ENCODE results near the gene TMEM94.
"Not testable (repeated sequence)": the region's sequence is repeated elsewhere in the genome, so short reads cannot be mapped to it uniquely, and the experiment has no call there.

The TMEM94 gene

DNA sequence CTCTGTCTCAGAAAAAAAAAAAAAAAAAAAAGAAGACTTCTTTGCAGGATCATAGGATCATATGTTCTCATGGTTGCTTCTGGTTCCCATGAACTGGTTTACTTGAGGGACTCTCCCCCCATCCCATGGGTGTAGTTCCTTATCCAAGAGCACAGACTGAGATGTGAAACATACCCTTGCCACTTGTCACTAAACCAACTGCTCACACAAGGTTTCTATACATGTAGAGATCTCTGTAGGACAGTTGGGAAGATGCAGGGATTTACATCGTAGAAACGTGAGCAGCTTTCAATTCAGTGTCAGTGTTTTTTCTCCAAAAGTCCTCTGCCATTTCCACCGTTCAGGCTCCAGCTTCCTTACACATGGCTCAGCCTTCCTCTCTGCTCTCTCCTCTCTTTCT lies 11.1 kb upstream of the TMEM94 start:
- DNase-seq, result no peak

DNA sequence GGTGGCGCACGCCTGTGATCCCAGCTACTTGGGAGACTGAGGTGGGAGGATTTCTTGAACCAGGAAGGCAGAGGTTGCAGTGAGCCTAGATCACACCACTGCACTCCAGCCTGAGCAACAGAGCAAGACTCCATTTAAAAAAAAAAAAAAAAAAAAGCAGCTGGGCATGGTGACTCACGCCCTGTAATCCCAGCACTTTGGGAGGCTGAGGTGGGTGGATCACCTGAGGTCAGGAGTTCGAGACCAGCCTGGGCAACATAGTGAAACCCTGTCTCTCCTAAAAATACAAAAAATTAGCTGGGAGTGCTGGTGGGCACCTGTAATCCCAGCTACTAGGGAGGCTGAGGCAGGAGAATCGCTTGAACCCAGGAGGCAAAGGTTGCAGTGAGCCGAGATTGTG lies 10.5 kb upstream of the TMEM94 start:
- not testable (repeated sequence) for DNase-seq

DNA sequence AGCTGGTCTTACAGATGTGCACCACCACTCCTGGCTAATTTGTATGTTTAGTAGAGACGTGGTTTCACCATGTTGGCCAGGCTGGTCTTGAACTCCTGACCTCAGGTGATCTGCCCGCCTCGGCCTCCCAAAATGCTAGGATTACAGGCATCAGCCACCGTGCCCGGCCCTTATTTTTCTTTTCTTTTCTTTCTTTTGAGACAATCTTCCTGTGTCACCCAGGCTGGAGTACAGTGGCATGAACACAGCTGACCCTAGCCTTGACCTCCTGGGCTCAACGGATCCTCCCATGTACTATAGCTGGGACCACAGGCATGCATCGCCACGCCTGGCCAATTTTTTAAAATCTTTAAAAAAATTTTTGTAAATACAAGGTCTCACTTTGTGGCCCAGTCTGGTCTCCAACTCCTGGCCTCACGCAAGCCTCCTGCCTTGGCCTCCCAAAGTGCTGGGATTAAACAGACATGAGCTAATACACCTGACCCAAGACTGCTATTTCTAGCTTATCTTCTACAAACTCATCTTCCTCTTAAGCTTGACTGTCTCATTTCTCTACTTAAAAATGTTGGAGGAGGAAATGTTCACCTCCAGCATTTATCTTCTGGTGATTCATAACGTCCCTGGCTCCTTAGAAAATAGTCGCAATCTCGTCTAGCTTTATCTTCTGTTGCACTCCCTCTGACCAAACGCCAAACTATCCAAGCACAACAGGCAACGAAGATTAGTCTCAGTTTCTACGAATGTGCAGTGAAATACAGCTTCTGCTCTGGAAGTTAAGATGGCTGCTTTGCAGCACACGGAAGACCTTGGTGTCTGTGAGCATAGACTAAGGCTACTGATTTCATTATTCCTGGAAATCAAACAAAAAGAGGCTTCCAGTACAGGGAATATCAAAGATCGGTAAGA lies 8.2 kb upstream of the TMEM94 start:
- no peak for DNase-seq

DNA sequence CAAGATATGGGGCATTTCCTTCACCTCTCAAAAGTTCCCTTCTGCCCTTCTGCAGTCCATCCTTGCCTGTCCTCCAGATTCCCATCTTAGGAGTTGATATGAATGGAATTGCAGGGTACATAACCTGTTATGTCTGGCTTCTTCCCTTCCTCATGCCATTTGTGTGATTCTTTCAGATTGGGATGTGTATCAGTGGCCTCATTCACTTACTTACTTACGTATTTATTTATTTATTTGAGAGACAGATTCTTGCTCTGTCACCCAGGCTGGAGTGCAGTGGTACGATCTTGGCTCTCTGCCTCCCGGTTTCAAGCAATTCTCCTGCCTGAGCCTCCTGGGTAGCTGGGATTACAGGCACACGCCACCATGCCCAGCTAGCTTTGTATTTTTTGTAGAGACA lies 6.2 kb upstream of the TMEM94 start:
- no peak for DNase-seq

DNA sequence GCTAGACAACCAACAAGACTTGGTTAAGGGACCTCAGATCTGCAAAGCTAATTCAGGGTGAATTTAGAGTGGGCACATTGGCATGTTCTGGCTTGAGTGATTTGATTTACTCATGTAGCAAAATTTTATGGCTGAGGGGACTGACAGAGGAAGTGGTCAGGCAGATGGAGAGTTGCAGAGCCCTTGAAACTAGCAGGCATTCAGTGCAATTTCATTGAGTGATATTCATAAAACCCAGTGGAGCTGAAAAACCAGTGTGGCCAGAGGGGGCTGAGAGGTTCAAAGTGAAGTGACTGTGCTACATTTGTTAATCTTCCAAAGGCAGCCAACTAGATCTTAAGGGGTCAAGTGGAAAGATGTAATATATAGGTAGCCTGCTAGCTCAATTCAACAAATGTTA lies 2.2 kb upstream of the TMEM94 start:
- DNase-seq, result no peak

DNA sequence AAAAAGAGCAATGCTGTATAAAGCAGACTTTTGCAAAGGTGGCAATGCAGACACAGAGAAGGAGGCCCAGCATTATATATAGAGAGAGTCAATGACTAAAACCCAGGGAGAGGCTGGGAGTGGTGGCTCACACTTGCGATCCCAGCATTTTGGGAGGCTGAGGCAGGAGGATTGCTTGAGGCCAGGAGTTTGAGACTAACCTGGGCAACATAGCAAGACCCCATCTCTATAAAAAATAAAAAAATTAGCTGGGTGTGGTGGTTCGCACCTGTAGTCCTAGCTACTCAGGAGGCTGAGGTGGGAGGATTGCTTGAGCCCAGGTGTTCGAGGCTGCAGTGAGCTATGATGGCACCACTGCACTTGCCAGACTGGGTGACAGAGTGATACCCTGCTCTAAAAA lies 1.8 kb upstream of the TMEM94 start:
- not testable (repeated sequence) for DNase-seq

DNA sequence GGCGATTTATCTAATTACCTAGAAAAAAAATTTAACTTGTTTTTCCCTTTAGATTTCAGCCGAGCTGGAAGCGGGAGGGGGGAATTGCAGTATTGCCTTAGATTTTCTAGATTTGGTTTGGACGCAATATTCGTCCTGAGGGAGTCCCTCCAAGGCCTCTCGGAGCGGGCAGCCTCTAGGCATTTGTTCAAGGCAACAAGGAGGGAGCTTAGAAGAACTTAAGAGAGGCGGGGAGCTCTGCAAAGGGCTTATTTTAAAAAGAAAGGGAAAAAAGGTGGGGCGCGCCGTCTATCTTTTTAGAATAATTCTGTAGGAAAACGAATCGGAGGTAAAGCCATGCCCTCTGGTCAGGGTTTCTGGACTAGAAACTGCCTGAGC lies 407 bp upstream of the TMEM94 start:
- DNase-seq, result peak in 7 of 56 donors; percentile 56 to 86 (median 67)

DNA sequence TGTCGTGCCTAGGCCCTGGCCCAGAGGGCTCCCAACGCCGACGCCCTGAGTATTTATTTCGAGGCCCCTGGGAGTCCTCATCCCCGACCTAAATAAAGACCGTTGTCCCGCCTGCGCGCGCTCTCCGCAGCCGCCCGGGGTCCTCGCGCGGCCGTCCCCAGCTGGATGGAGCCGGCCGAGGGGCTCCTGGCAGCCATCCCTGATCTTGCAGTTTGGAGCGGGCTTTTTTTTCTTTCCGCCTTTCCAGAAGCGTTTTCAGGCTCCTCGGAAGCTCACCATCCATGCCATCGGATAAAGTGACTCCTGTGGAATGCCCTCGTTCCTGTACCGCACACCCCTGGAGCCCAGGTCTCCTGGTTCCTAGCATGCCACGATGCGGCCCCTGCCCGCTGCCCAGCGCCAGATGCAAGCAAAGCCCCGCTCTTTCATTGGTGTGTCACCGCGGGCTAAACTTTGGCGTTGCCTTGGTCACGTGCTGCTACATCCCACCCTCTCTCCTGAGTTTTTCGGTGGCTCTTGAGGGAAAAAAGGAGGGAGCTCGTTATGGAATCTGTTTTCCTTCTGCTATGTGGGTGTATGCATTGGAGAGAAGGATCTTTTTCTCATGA lies 716 bp downstream of the TMEM94 start:
- peak in 39 of 56 donors; percentile 17 to 63 (median 43) for DNase-seq

DNA sequence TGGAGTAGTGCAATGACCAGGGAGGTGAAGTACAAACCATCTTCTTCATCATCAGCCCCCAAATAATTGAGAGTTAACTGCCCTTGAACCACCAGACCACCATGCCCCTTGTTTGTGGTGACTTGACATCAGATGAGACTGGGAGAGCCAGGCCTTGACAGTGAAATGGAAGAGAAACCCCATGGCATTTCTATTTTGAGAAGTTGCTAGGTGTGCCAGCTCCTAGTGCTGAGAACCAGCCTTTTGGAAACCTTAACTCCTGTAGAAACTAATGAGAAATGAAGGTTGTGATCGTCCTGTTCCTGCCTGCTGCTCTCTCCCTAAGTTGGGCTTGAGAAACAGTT lies 2.8 kb downstream of the TMEM94 start:
- no peak for DNase-seq

DNA sequence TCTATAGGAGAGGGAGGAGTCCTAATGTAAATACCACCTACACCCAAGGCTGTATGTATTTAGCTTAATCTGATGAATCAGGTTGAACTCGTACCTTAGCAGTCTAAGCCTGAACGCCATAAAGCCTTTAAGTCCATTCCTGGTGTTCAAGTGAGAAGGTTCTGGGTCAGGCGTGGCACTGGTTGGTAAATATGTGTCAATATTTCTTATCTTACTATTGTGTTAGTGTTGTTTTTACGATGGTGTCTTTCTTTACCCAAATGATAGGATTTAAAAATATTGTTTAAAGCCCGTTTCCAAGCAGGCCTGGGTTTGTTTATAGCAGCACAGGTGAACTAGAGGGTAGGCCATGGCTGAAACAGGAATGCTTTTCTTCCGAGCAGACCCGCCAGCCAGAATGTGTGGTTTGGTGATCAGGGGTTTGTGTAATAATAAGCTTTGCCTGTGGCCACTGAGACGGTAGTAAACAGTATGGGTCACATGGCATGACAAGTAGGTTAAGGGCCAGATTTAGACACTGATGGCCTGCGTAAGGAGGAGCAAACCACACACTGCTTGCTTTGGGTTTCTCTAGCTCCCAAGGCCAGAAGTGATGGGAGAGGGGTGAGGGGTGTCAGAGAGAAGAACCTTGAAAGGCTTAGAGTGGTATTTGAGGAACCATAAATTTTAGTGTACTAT lies 3.3 kb downstream of the TMEM94 start:
- DNase-seq, result peak in 1 of 56 donors; percentile 10

DNA sequence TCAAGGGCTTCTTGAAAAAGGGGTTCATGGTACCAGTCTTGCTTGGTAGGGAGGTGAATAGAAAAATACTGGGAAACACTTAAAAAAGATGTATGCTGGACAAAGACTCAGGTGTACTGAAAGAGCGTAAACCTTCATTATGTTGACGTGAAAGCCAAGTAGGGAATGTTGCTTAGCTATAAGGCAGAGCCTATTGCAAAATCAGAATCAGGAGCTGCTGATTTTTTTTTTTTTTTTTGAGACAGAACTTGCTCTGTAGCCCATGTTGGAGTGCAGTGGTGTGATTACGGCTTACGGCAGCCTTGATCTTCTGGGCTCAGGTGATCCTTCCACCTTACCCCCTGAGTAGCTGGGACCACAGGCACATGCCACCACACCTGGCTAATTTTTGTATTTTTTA lies 3.9 kb downstream of the TMEM94 start:
- no peak for DNase-seq

DNA sequence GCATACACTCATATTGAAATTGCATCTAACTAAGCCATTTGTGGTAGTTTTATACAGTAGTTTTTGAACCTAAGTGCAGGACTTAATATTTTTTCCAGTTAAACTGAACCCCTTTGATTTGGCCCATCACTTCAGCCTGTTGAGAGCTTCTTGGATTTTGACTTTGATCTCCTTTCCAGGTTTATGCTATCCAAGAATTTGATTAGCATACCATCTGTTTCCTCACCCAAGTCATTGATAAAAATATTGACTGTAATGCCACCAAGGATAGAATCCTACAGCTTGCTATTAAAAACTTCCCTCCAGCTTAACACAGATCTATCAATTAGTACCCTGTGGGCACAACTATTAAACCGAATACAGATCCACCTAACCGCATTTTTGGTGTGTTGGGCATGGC lies 7.2 kb downstream of the TMEM94 start:
- no peak for DNase-seq

DNA sequence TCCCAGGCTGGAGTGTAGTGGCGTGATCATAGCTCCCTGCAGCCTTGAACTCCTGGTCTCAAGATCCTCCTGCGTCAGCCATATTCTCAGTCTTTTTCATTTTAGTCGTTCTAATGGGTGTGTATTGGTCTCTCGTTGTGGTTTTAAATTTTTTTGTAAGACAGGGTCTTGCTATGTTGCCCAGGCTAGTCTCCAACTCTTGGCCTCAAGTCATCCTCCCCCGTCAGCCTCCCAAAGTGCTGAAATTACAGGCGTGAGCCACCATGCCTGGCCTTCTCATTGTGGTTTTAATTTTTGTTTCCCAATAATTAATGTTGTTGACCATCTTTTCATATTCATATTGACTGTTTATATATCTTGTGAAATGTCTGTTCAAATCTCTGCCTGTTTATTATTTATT lies 8.6 kb downstream of the TMEM94 start:
- no peak for DNase-seq

DNA sequence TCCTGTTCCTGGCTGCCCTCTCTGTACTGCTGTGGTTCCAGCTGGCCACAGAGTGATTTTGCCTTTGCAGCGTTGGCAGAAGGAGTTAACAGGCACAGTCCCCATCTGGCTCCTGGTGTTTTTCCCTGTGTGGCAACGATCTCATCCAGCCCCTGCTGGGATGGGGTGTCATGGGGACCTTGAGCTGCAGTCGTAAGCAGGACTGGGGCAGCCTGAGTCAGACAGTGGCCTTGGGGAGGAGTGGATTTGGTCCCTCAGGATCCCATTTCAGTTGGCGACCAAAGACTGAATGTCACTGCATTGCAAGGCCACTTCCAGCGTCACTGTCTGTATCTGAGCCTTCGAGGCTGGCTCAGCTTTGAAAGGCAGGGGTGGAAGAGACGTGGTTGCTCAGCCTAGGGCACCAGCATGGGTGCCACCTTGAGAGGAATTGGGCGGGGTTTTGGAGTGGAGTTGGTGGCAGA lies 11.9 kb downstream of the TMEM94 start:
- DNase-seq, result peak in 16 of 56 donors; percentile 21 to 66 (median 36)

DNA sequence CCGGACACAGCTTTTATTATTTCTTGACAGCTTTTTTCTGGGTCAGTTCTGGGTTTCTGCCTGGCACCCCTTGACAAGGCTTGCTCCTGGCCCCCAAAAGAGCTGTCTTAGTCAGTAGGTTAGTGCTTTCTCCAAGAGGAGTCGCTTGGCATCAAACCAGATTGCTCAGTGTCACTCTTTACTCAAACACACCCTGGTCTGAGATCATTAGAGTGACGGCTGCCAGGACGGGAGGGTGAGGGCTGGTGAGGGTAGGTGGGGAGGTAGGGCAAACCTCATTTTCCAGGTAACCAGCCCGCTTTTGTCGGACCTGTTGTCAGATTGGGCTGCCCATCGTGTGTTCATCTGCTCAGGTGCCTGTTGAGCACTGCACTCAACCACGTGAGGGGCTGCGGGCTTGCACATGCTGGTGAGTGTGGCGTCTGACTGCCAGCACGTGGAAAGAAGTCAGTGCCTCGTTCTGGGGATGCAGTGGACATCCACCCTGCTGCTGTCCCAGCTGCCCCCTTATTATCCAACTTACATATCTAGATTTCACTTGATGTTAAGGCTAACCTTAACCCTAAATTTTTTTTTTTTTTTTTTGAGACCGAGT lies 12.4 kb downstream of the TMEM94 start:
- no peak for DNase-seq

DNA sequence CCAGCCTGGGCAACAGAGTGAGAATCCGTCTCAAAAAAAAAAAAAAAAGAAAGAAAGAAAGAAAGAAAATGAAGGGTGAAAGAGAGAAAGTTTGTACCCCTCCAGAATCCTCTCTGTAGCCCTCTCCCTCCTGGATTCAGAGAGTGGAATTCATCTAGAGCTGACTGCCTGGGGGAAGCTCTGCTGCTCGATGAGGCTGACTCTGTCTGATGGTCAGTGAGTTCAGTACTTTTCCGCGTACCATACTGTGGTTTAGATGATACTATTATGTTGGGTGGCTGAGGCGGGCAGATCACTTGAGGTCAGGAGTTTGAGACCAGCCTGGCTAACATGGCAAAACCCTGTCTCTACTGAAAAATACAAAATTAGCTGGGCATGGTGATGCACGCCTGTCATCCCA lies 14.8 kb downstream of the TMEM94 start:
- DNase-seq, result no peak

DNA sequence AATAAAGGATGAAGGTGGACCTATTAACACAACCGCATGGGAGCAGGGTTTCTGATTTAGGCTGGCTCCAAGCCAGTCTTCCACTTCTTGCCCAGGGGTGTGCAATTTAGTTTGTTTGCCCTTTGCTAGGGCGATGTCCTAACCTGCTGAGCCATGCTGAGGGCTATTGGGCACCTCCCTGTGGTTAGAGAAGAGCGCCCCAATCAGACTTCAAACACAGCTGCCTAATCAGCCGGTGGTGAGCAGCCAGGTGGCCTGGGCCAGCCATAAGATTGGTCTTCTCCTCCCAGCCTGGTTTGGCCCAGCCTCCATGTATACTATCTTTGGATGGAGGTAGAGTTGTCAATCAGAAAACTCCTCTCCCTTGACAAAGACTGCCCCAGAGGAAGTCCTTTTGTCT lies 15.7 kb downstream of the TMEM94 start:
- no peak for DNase-seq

DNA sequence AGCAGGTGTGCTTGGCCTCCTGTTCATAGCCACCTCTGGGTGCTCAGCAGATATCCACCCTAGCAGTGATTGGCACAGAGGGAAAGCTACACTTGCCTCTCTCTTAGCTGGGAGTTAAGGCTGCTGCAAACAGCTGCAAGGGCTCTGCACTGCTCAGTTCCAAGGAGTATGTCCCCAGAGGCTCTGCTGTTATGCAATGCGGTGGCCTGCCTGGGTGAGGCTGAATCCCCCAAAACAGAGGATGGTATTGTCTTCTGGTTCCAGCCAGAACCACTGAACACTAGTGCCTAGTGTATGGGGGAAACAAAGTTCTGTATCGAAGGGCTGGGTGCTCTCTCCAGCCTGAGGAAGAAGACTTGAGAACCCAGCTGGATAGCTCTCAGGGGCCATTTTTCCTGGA lies 16.8 kb downstream of the TMEM94 start:
- DNase-seq, result peak in 22 of 56 donors; percentile 19 to 63 (median 36)

DNA sequence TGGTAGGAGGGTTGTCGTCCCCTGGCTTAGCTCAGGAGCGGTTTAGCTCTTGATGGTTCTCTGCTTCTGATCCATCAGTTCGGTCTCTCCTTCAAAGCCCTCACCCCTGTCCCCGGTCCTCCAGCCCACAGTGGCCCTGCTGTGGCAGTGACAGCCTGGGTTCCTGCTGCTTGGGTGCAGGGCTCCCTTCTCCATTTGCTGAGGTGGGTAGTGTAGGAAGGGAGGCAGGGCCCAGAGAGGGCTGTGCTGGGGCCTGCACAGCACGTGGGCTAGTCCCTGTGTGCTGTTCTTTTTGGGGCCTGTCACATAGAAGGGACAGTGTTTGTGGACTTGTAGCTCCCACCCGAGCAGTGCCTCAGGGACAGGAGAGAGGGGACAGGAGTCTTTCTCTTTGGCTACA lies 18.3 kb downstream of the TMEM94 start:
- no peak for DNase-seq

DNA sequence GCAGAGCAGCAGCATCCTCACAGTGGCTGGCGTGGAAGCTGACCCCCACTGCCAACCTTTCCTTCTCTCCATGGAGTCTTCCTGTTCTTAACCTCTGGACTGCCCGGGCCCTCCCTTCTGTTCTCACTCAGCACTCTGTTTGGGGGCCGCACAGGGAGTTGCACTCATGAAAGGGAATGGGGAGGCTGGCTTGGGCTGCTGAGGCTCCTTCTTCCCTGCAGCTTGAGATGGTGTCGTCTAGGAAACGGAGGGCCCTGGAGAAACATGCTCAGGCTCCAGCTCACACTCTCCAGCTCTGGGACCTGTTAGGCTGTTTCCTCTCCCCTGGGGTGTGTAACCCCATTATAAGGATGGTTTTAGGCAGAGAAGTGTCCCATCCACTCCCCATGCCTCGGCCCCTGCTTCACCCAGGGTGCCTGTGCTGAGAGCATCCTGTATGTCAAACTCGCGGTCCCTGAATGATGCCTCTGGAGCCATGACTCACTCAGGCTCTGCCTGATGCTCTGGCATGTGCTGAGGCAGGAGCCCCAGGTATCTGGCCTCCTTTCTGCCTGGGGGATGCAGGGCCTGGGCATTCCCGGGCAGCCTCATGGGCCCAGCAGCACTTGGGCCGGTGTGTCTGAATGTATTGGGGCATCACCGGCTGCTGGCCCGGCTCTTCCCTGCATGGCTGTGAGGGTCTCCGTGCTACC lies 18.9 kb downstream of the TMEM94 start:
- DNase-seq, result peak in 15 of 56 donors; percentile 21 to 59 (median 36)

DNA sequence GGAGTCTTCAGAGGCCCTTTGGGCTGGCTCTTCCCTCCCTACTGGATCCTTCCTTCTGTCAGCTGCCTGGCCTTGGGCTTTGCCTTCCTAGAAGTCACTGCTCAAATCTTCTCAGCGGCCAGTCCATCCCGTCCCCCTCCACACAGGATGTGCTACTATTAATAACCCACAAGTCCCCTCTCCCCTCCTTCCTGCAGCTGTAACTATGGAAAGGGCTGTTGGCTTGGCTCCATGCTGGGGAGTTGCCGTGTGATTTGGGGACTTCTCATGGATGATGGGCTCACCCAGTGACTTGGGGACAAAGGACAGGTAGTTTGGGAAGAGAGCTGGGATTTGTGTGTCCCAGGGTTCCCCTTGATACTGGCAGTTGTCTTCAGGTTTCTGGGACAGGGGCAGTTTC lies 19.4 kb downstream of the TMEM94 start:
- no peak for DNase-seq

All from amygdala (tissue), 56 donors.